Measurements from ENCODE around the gene FAIM. TPM values are rescaled to one million over a fixed set of nuclear protein-coding genes. Genes with fewer than 3 reads are reported as not detected.
A peak's percentile ranks its signal among the peaks of the same experiment; 100 is the strongest.
"Not testable (repeated sequence)": the region's sequence is repeated elsewhere in the genome, so short reads cannot be mapped to it uniquely, and the experiment has no call there.

The FAIM gene
- total and polyA plus RNA-seq, 9 donors, result 11.3 to 15.2 (median 13.7) TPM

DNA sequence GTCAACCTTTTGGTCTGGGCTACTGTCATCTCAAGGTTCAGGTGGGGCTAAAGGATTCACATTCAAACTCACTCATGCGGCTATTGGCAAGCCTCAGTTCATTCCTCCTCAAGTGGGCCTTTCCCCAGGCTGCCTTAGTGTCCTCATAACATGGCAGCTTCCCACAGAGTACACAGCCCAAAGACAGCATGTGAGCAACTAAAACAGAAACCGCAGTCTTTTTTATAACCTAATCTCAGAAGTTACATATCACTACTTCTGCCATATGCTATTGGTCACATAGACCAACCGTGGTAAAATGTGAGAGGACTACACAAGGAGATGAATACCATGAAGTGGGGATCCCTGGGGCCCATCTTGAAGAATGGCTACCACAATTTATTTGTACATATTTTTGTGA lies 10.0 kb upstream of the FAIM start:
- no peaks in the 10 kb centered on the region for H3K9me3 ChIP-seq (replicated peaks; ENCODE audit: control insufficient read depth, low read depth, low read length)
- WGBS (ENCODE audit: insufficient coverage), result 100% methylated on average over 1 of the region's 3 CpGs
- H3K4me3 ChIP-seq (ENCODE audit: low read length), result no peak overlapping the region
- no peaks in the 10 kb centered on the region for H3K27me3 ChIP-seq (ENCODE audit: control insufficient read depth, insufficient read depth, low read length)
- DNase-seq, result no peak
- no peak overlapping the region for H3K27ac ChIP-seq (ENCODE audit: low read length)
- H3K36me3 ChIP-seq (ENCODE audit: control insufficient read depth, insufficient read depth, low read length), result no peaks in the 10 kb centered on the region
- H3K4me1 ChIP-seq (ENCODE audit: control insufficient read depth, insufficient read depth, low read length), result peaks cover 4% of the 10 kb centered on the region

DNA sequence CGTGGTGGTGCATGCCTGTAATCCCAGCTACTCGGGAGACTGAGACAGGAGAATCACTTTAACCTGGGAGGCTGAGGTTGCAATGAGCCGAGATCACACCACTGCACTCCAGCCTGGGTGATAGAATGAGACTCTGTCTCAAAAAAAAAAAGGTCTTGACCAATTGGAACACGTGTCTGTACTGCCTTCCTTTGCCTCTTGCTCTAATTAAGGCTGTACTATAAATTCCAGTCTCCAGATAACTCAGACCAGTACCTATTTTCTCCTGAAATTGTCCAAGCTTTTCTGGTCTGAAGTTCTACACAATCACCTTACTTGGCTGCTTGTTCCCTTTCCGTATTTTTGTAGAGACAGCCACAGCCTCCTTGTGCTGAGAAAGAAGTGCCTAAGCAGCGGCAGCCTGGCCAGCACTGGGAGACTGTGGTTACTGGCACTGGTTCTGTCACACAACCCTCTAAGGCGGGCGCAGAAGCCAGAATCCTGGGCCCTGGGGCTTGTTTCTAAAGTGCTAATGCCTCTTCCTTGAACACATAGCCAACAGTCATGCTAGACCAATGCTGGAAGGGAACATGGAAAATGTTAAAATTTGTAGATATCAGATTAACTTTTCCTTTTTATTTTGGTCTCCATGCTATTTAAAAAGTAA lies 8.3 kb upstream of the FAIM start:
- WGBS (ENCODE audit: insufficient coverage), result 72% methylated on average over 6 of the region's 8 CpGs
- no peak overlapping the region for H3K4me3 ChIP-seq (ENCODE audit: low read length)

DNA sequence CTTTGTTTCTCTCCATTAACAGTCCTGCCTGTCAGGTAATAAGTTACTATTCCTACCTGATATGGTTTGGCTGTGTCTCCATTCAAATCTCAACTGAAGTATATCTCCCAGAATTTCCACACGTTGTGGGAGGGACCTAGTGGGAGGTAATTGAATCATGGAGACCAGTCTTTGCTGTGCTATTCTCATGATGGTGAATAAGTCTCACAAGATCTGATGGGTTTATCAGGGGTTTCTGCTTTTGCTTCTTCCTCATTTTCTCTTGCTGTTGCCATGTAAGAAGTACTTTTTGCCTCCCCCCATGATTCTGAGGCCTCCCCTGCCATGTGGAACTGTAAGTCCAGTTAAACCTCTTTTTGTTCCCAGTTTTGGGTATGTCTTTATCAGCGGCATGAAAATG lies 6.9 kb upstream of the FAIM start:
- not testable (repeated sequence) for H3K9me3 ChIP-seq (replicated peaks; ENCODE audit: control insufficient read depth, low read depth, low read length); DNase-seq
- 100% methylated on average over 1 of the region's 2 CpGs for WGBS (ENCODE audit: insufficient coverage)

More for the DNA sequence above, 8.3 kb upstream of the FAIM start:
- Histone ChIP-seq H3K27me3 (ENCODE audit: control insufficient read depth, insufficient read depth, low read length) (no peaks in the 10 kb centered on the region), H3K9me3 (replicated peaks; ENCODE audit: control insufficient read depth, low read depth, low read length) (no peaks in the 10 kb centered on the region), H3K27ac (ENCODE audit: low read length) (no peak overlapping the region), H3K4me1 (ENCODE audit: control insufficient read depth, insufficient read depth, low read length) (no peaks in the 10 kb centered on the region), H3K36me3 (ENCODE audit: control insufficient read depth, insufficient read depth, low read length) (no peaks in the 10 kb centered on the region)
- DNase-seq, result no peak

DNA sequence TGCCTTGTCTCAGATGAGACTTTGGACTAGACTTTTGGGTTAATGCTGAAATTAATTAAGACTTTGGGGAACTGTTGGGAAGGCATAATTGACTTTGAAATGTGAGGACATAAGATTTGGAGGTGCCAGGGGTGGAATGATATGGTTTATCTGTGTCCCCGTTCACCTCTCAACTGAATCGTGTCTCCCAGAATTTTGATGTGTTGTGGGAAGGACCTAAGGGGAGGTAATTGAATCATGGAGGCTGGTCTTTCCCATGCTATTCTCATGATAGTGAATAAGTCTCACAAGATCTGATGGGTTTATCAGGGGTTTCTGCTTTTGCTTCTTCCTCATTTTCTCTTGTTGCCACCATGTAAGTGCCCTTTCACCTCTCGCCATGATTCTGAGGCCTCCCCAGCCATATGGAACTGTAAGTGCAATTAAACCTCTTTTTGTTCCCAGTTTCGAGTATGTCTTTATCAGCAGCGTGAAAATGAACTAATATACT lies 4.4 kb upstream of the FAIM start:
- not testable (repeated sequence) for H3K36me3 ChIP-seq (ENCODE audit: control insufficient read depth, insufficient read depth, low read length); H3K27me3 ChIP-seq (ENCODE audit: control insufficient read depth, insufficient read depth, low read length); H3K4me1 ChIP-seq (ENCODE audit: control insufficient read depth, insufficient read depth, low read length); DNase-seq; H3K27ac ChIP-seq (ENCODE audit: low read length); H3K9me3 ChIP-seq (replicated peaks; ENCODE audit: control insufficient read depth, low read depth, low read length); H3K4me3 ChIP-seq (ENCODE audit: low read length)
- 100% methylated on average over 2 of the region's 5 CpGs for WGBS (ENCODE audit: insufficient coverage)

More for the DNA sequence above, 6.9 kb upstream of the FAIM start:
- not testable (repeated sequence) for H3K4me3 ChIP-seq (ENCODE audit: low read length); H3K27ac ChIP-seq (ENCODE audit: low read length); H3K4me1 ChIP-seq (ENCODE audit: control insufficient read depth, insufficient read depth, low read length); H3K27me3 ChIP-seq (ENCODE audit: control insufficient read depth, insufficient read depth, low read length); H3K36me3 ChIP-seq (ENCODE audit: control insufficient read depth, insufficient read depth, low read length)

DNA sequence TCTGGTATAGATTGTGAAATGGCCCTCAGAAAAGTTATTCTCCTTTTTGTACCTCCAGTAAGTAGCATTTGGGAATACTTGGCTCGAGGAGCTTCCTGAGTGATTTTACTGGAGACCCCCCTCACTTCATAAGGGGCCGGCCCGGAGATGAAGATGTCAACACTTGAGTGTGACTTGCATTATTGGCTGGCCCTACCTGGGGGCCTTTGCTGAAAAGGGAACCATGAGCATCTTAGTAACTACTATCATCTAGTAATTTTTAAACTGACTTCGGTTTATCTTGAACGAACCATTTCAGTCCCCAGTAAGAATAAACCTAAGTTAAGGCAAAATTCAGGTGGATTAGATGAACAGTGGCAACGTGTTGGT lies 1.3 kb downstream of the FAIM start:
- Histone ChIP-seq H3K4me1 (ENCODE audit: control insufficient read depth, insufficient read depth, low read length) (peaks cover 8% of the 10 kb centered on the region), H3K4me3 (ENCODE audit: low read length) (peak overlapping the region; percentile 64), H3K36me3 (ENCODE audit: control insufficient read depth, insufficient read depth, low read length) (no peaks in the 10 kb centered on the region), H3K27ac (ENCODE audit: low read length) (no peak overlapping the region), H3K27me3 (ENCODE audit: control insufficient read depth, insufficient read depth, low read length) (no peaks in the 10 kb centered on the region), H3K9me3 (replicated peaks; ENCODE audit: control insufficient read depth, low read depth, low read length) (no peaks in the 10 kb centered on the region)
- 83% methylated on average over 1 of the region's 6 CpGs for WGBS (ENCODE audit: insufficient coverage)
- DNase-seq, result no peak

DNA sequence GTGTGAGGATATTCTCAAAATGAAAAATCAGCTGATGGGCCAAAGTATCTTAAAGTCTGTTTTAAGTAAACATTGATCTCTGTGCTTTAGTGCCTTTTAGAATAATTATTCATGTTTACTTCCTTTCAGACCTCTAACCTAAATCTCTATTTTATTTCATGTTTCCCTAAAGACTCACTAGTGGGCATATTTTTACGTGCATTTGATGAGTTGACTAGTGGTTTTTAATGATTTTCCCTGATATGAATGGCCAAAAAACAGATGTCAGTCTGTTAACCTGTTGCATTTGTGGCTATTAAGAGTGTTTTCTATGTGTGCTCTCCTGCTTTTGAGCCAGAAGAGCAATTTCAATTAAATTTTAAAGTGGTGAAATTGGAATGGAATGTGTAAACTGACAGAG lies 6.9 kb downstream of the FAIM start:
- no peaks in the 10 kb centered on the region for H3K9me3 ChIP-seq (replicated peaks; ENCODE audit: control insufficient read depth, low read depth, low read length)
- no peaks in the 10 kb centered on the region for H3K36me3 ChIP-seq (ENCODE audit: control insufficient read depth, insufficient read depth, low read length)
- no peak overlapping the region for H3K27ac ChIP-seq (ENCODE audit: low read length)
- no peaks in the 10 kb centered on the region for H3K27me3 ChIP-seq (ENCODE audit: control insufficient read depth, insufficient read depth, low read length)
- H3K4me1 ChIP-seq (ENCODE audit: control insufficient read depth, insufficient read depth, low read length), result no peaks in the 10 kb centered on the region
- H3K4me3 ChIP-seq (ENCODE audit: low read length), result no peak overlapping the region
- no CpG with 5 or more reads among the region's 1 CpG for WGBS (ENCODE audit: insufficient coverage)
- DNase-seq, result no peak

DNA sequence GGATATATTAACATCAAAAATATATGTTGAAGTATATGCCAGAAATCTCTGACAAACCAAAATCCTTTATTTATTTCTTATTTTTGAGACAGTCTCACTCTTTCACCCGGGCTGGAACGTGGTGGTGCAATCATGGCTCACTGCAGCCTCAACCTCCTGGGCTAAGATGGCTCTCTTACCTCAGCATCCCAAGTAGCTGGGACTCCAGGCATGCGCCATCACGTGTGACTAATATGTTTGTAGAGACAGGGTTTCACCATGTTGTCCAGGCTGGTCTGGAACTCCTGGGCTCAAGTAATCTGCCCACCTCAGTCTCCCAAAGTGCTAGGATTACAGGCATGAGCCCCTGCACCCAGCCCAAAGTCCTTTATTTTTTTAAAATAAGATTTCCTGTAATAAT lies 11.9 kb downstream of the FAIM start:
- no peak overlapping the region for H3K4me3 ChIP-seq (ENCODE audit: low read length)
- H3K27me3 ChIP-seq (ENCODE audit: control insufficient read depth, insufficient read depth, low read length), result no peaks in the 10 kb centered on the region
- DNase-seq, result no peak
- no peaks in the 10 kb centered on the region for H3K9me3 ChIP-seq (replicated peaks; ENCODE audit: control insufficient read depth, low read depth, low read length)
- H3K4me1 ChIP-seq (ENCODE audit: control insufficient read depth, insufficient read depth, low read length), result no peaks in the 10 kb centered on the region
- WGBS (ENCODE audit: insufficient coverage), result 100% methylated on average over 1 of the region's 4 CpGs
- H3K36me3 ChIP-seq (ENCODE audit: control insufficient read depth, insufficient read depth, low read length), result peaks cover 2% of the 10 kb centered on the region
- no peak overlapping the region for H3K27ac ChIP-seq (ENCODE audit: low read length)

DNA sequence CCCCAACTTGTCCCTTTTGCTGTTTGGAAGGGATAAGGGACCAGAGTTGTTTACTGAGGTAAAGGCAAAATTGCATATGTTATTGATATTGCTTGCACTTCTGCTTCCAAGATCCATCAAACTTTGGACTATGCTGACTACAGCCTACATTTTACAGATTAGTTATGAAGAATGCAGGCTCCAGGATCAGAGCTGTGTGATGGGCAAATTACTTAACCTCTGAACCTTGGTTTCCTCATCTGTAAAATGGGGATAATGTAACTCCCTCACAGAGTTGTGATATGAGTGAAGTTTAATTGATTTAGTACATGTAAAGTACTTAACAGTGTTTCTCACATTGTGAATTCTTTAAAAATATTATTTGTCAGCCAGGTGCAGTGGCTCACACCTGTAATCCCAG lies 15.9 kb downstream of the FAIM start:
- Histone ChIP-seq H3K36me3 (ENCODE audit: control insufficient read depth, insufficient read depth, low read length) (peaks cover 8% of the 10 kb centered on the region), H3K4me3 (ENCODE audit: low read length) (no peak overlapping the region), H3K27ac (ENCODE audit: low read length) (no peak overlapping the region), H3K9me3 (replicated peaks; ENCODE audit: control insufficient read depth, low read depth, low read length) (no peaks in the 10 kb centered on the region), H3K4me1 (ENCODE audit: control insufficient read depth, insufficient read depth, low read length) (no peaks in the 10 kb centered on the region), H3K27me3 (ENCODE audit: control insufficient read depth, insufficient read depth, low read length) (no peaks in the 10 kb centered on the region)
- DNase-seq, result no peak

DNA sequence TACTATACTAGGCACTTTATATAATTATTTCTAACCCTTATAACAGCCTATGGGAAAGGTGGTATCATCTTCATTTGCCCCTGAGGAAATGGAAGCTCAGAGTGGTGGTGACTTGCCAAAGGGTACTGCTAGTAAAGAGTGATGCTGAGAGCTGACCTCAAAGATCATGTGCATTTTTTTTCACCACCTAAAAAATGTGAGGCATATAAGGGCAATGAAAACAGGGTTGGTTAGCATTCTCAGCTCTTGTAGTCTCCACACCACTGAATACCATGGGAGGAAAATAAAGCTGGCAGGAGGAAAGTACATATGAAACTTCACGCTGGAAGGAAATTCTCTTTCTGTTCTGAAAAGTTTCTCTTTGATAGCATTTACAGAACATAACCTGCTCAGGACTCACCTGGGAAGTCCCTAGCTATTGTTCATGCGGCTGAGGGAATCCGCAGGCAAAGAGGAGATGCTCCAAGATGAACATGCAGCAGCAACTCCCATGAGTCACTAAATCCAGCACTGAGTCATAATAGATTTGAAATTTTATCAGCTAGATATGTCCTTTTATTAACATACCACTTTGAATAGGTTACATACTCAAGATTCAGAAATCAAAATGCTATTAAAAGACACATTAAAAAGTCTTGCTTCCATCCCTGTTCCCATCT lies 17.3 kb downstream of the FAIM start:
- Histone ChIP-seq H3K27ac (ENCODE audit: low read length) (no peak overlapping the region), H3K27me3 (ENCODE audit: control insufficient read depth, insufficient read depth, low read length) (no peaks in the 10 kb centered on the region), H3K4me1 (ENCODE audit: control insufficient read depth, insufficient read depth, low read length) (no peaks in the 10 kb centered on the region), H3K4me3 (ENCODE audit: low read length) (no peak overlapping the region), H3K9me3 (replicated peaks; ENCODE audit: control insufficient read depth, low read depth, low read length) (no peaks in the 10 kb centered on the region), H3K36me3 (ENCODE audit: control insufficient read depth, insufficient read depth, low read length) (peaks cover 12% of the 10 kb centered on the region)
- DNase-seq, result no peak
- no CpG with 5 or more reads among the region's 3 CpGs for WGBS (ENCODE audit: insufficient coverage)

DNA sequence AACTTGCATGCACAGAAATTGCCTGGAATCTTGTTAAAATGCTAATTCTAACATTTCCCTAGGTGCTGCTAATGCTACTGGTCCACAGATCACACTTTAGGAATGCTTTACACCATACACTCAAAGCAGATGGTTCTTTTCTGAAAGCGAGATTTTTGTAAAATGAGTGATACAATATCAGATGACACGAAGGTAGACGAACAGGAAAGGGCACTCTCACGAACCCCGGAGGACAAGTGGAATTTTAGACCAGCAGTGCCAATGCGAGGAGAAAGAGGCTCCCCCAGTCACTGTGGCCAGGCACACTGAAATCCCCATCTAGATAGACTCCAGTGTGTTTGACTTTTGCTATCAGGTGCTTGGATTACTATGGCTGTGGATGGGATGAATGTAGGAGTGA lies 21.0 kb downstream of the FAIM start:
- Histone ChIP-seq H3K27ac (ENCODE audit: low read length) (no peak overlapping the region), H3K4me1 (ENCODE audit: control insufficient read depth, insufficient read depth, low read length) (no peaks in the 10 kb centered on the region), H3K36me3 (ENCODE audit: control insufficient read depth, insufficient read depth, low read length) (peaks cover 20% of the 10 kb centered on the region), H3K27me3 (ENCODE audit: control insufficient read depth, insufficient read depth, low read length) (no peaks in the 10 kb centered on the region), H3K9me3 (replicated peaks; ENCODE audit: control insufficient read depth, low read depth, low read length) (no peaks in the 10 kb centered on the region), H3K4me3 (ENCODE audit: low read length) (no peak overlapping the region)
- no peak for DNase-seq
- 62% methylated on average over 4 of the region's 6 CpGs for WGBS (ENCODE audit: insufficient coverage)
